NOMO-1 (cell line): ENCODE measurements around the gene WNT8B.

Source experiments
- DNase-seq, 2 experiments: peaks; one replicate each; lab custom pipeline; 2025; ENCODE audit not compliant: unreplicated experiment in 2 of 2; lab: John Stamatoyannopoulos, UW

The WNT8B gene

GRCh38 chr10:100462709-100463108 lies at the start of gene WNT8B:
TSS of gene WNT8B (plus strand) at chr10:100463009. CDS start at chr10:100463169, 160 bp downstream.
- no peak for DNase-seq

GRCh38 chr10:100413173-100413572 lies 49.6 kb upstream of the WNT8B start:
- no peak for DNase-seq

DNA sequence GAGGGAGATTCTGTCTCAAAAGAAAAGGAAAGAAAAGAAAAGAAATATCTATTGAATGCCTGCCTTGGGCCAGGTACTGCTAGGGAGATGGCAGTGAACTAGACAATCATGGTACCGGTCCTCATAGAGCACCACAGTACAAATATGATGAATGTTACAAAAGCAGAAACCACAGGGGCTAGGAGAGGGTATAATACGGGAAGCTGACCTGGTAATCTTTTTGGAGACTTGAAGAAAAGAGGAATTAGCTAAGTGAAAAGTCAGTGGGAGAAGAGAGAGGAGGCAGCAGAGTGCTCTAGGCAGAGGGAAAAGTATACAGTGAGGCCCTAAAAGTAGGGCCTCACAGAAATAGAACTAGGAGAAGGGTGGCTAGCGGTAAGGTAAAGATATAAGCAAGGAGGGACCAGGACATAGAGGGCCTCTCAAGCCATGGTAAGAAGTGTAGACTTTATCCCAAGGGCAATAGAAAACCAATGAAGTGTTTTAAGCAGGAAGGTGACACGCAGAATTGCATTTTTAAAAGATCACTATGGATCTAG lies 42.8 kb upstream of the WNT8B start:
- peak; percentile 18 to 57 for DNase-seq

DNA sequence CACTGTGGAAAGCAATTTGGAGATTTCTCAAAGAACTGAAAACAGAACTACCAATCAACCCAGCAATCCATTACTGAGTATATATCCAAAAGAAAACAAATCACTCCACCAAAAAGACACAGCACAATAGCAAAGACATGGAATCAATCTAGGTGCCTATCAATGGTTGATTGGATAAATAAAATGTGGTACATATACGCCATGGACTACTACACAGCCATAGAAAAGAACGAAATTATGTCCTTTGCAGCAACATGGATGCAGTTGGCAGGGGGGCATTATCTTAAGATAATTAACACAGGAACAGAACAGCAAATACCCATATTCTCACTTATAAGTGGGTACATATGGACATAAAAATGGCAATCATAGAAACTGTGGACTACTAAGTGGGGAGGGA lies 35.4 kb upstream of the WNT8B start:
- DNase-seq, result no peak

- peak; percentile 79 to 95 for DNase-seq
Measured at GRCh38 chr10:100433253-100434240, 29.3 kb upstream of the WNT8B start.

- no peak for DNase-seq
Measured at GRCh38 chr10:100436255-100436654, 26.6 kb upstream of the WNT8B start.

DNA sequence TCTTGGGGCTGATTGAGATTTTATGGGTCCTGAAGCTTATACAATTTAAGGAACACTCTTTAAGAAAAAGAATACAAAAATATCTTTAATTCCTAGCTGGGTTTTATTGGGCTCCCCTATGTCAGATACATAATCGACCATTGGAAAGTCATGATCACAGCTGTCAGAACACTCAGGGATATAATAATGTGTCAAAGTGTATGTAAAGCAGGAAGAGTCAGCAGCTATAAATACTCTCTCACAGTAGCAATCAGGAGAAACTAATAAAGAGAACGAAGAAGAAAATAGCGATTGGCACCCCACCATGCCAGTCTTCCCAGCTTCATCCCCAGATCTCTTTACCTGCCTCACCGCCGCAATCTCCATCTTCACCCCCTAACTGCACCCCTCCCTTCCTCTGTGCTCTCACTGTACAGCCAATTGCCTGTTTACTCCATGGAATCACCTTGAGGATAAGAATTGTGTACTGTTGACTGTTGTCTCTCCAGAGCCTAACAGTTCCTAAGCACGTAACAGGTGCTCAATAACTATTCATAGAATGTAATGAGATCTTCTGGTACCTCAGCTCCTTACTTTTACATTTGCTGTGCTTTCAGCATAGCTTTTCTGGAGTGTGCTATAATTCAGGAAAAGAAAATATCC lies 24.0 kb upstream of the WNT8B start:
- DNase-seq, result no peak

DNA sequence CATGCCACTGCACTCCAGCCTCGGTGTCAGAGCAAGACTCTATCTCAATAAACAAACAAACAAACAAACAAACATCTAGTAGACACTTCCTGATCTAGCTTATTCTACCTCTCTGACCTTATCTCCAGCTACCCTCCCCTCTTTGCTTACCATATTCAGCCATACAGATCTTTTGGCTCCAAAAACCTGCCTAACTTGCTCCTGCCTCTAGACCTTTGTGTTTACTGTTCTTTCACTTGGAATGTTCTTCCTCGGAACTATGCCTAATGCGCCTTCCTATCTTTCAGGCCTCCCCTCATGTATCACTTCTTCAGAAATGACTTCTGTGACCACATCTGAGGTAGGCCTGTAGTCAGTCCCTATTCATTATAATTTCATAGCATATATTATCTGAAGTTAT lies 20.3 kb upstream of the WNT8B start:
- DNase-seq, result no peak

DNA sequence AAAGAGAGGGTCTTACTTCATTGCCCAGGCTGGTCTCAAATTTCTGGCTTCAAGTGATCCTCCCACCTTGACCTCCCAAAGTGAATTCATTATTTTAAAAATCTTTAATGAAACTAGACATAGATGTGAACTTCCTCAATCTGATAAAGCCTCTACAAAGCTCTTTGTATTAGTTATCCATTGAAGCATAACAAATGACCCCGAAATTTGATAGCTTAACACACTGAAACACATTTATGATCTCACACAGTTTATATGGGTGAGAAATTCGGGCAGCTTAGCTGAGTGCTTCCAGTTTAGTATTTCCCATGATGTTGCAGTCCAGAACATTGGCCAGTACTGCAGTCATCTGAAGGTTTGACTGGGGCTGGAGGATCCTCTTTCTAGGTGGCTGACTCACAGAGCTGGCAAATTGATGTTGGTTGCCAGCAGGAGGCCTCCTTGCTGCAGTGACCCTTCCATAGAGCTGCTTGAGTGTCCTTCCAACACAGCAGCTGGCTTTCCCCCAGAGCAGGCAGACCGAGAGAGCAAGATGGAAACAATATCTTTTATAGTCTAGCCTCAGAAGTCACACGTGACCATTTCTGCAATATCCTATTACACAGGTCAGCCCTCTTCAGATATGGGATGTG lies 16.6 kb upstream of the WNT8B start:
- DNase-seq, result no peak

DNA sequence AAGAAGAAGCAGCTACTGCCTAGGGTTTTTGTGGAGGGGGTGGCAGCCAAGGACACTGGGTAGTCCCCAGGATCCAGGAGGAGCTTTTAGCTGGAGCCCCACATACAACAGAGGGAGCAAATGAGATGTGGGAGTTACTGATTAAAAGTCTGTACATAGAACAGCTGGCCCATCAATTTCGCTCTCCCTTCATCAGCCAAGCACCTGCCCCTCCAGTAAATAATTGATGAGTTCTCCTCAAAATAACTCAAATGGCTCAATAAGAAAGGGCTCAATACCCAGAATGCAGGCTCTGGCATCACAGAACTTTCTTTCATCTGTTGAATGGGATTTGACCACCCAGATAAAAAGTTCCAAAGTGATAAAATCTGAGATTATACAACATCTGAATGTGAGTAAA lies 15.1 kb upstream of the WNT8B start:
- no peak for DNase-seq

DNA sequence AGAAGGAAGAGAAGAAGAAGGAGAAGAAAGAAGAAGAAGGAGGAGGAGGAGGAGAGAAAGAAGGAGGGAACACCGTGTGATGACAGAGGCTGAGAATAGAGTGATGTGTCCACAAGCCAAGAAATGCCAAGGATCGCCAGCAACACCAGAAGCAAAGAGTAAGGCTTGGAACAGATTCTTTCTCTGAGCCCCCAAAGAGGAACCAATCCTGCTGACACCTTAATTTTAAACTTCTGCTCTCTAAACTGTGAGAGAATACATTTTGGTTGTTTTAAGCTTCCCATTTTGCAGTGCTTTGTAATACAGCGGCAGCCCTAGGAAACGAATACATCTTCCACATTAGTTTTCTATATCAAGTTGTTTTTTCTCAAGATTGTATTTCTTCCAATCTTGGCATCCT lies 13.9 kb upstream of the WNT8B start:
- DNase-seq, result peak; percentile 60 to 67

DNA sequence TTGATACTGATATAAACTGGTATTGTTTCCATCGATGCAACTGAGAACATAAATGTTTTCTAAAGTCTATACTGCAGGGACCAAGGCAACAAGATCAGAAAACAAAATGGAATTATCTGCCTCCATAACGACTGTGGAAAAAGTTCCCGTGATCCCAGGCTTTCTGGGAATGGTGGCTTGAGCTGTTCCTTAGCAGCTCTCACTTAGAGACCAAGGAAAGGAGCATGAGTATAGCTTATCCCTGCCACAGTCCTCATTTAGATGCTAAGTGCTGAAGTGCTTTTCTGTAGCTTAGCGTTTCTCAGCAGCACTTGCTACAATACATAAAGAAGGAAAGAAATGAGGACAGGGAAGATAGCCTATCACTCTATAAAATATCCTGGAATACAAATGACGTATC lies 5.5 kb downstream of the WNT8B start:
- no peak for DNase-seq

DNA sequence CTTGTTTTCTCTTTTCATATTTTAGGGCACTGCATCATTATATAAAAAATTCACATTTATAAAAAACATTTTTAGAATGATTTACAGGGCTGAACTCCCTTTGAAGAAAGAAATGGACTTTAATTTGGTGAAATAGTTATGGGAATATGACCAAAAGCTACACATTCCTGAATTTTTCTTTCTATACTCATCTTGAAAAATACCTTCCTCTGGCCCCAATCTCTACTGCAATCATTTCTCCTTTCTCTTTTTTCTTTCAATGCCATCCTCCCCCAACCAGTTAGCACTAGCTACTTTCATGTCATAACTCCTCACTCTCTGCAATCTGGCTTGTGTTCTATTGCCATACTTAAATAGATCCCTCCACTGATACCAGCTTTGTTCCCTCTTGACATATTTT lies 6.2 kb downstream of the WNT8B start:
- DNase-seq, result no peak

GRCh38 chr10:100469756-100470155 lies 6.9 kb downstream of the WNT8B start:
- DNase-seq, result peak in 1 of 2 experiments; percentile 24

GRCh38 chr10:100470367-100470766 lies 7.6 kb downstream of the WNT8B start:
- DNase-seq, result no peak

- DNase-seq, result no peak
Measured at GRCh38 chr10:100477970-100478369, 15.2 kb downstream of the WNT8B start.

GRCh38 chr10:100479037-100479436 lies 16.2 kb downstream of the WNT8B start:
- no peak for DNase-seq

DNA sequence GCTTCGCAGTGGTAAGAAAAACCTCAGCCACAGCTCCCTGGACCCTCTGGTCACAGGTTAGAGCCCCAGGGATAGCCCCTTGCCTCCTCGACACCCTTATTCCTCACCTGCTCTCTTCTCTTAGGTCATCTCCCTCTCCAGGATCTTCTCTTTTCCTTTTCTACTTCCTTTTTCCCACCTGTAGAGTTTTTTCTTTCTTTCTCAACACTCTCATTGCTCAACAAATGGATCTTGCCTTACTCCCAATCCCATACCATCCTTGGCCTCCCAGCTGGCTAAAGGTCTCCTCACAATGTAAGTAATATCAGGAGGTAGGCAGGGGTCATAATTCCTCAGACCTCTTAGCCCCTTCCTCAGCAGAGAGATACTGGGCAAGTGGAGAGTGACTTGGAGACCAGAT lies 17.2 kb downstream of the WNT8B start:
- no peak for DNase-seq

GRCh38 chr10:100481462-100482081 lies 18.8 kb downstream of the WNT8B start:
- peak; percentile 78 to 88 for DNase-seq

- peak; percentile 28 to 64 for DNase-seq
Measured at GRCh38 chr10:100482181-100482833, 19.5 kb downstream of the WNT8B start.
